NCI-H2107 (cell line): ENCODE measurements around the gene KRT14.
"Not testable (repeated sequence)": the region's sequence is repeated elsewhere in the genome, so short reads cannot be mapped to it uniquely, and the experiment has no call there.

Experiments used
- DNase-seq: peaks from one replicate; lab custom pipeline; 2025; lab: John Stamatoyannopoulos, UW

The KRT14 gene

DNA sequence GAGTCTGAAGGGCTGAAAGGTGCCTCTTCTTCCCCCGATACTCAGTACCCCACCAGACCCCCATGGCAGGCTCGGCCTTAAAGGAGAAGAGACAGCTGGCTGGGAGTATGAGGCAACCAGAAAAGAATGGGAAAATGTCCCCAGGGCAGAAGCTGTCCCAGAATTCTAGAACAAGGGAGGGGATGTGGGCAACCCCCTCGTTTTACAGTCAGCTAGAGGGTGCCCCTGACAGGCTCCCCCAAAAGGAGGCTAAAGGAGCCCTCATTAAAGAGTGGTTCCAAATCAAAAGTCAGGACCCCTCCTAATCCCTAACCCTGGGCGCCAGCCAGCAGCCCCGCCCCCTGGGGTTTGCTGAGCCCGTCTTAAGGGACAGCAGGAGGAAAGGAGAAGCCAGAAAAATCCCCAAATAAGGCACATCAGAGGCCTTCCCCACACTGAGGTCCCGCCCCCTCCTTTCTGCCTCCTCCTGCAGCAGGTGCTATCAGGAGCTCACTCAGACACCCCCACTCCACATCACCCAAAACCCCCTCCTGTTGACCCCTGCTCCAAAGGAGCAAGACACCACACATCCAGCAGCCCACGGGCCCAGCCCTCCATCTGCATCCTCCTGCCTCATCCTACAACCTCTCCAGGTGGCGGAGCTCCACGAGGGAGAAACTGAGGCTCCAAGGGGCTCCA is 36.6 kb upstream of the KRT14 start:
- not testable (repeated sequence) for DNase-seq

DNA sequence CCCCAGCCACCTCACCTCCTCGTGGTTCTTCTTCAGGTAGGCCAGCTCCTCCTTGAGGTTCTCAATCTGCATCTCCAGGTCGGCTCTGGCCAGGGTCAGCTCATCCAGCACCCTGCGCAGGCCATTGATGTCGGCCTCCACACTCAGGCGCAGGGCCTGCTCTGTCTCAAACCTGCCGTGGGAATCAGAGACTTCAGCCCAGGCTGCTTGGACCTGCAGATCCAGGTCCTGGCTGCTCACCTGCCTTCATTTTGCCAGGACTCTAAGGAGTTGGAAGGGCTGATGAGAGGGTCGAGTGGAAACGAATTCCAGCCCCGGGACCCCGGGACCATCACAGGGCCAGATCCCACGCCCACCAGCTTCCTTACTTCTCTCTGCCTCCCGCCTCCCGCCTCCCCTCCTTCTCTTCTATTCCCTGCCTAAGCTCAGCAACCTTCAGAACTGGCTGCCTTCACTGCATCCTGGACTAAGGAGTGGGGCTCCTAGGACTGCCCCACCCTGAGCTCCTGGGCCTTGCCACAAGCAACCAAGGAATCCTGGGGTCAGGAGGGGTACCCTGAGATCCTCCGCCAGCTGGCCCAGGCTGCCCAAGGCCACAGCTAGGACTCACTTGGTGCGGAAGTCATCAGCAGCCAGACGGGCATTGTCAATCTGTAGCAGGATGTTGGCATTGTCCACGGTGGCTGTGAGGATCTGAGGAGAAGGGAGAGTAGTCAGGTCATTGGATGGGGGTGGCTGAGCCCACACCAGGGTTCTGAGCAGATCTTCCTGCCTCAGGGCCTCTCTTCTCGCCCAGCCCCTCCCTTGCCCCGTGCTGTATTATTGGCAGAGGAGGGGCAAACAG is 35.9 kb upstream of the KRT14 start:
- not testable (repeated sequence) for DNase-seq

DNA sequence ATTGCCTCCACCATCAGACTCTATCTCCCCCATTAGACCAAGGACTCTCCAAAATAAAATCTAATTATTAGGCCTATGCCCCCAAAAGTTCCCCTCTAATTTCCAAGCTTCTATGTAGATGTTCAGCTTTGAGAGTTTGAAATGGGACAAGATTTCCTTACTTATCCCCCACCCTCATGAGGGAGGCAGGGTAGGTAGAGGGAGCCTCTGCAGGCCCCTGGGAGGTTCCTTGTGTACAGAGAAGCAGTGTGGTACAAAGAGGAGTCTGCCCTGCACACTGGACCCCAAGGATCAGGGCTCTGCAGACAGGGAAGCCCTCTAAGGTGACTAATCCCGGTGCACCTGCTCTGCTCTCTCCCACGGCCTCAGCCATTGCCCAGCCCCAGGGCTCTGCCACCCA is 35.2 kb upstream of the KRT14 start:
- DNase-seq: no peak

DNA sequence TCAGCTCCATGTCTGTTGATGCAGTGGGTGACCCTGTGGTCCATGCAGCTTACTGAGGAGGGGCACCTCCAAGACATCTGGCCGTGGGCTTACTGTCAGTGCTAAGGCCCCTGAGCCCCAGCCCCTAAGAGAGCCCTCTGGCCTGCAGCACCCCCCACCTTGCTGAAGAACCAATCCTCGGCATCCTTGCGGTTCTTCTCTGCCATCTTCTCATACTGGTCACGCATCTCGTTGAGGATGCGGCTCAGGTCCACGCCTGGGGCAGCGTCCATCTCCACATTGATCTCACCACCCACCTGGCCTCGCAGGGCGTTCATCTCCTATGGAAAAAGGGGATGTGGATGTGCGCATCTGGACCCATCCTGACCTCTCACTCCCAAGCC is 34.7 kb upstream of the KRT14 start:
- not testable (repeated sequence) for DNase-seq

DNA sequence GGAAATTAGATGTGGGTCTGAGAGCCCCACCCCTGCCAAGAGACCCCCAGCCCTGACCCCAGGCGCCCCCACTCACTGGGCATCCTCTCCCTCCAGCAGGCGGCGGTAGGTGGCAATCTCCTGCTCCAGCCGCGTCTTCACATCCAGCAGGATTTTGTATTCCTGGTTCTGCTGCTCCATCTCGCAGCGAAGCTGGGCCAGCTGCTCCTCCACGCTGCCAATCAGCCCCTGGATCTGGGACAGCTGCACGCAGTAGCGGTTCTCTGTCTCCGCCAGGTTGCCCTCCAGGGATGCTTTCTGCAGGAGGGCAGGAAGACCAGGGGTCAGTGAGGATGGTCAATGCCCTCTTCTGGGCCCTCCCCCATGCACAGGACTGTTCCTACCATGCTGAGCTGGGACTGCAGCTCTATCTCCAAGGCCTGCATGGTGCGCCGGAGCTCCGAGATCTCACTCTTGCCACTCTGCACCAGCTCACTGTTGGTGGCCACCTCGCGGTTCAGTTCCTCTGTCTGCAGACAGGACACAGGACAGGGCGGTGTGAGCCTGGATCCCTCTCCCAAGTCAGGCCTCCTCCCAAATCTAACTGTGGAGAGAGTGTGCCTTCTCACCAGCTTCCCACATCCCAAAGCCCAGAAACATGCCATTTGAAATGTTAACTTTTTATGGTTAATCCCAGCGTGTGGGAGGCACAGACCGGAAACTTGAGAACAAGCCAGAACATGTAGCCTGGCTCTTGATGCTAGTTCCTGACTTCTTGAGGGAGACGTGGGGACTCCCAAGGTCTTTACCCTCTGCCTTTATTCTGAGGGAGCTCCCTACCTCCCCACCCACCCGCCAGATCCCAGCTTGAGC is 34.1 kb upstream of the KRT14 start:
- DNase-seq: no peak

DNA sequence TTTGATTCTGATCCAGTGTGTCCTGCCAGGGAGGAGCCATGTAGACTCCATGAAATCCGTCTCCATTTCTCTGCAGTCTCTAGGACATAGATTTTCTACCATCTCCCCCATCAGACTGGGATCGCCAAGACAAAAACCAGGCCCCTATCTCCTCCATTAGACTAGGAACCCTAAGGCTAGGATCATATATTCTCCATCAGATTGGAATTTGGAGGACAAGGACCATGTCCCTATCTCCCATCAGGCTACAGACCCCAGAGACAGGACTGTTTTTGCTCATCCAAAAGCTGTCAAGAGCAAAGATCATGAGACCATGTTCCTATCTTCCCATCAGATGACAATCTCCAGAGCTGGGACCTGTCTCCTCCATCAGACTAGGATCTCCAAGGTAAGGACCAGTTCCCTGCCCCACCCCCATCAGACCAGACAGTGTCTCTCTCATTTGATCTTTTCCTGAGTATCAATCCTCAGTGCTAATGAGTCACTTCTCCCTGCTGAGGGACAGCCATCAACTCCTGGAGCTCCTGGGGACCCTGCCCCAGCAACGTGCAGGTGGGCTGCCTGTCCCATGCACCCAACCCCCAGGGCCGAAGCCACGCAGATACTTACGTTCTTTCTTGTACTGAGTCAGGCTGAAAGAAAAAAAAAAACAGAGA is 33.4 kb upstream of the KRT14 start:
- DNase-seq: not testable (repeated sequence)

DNA sequence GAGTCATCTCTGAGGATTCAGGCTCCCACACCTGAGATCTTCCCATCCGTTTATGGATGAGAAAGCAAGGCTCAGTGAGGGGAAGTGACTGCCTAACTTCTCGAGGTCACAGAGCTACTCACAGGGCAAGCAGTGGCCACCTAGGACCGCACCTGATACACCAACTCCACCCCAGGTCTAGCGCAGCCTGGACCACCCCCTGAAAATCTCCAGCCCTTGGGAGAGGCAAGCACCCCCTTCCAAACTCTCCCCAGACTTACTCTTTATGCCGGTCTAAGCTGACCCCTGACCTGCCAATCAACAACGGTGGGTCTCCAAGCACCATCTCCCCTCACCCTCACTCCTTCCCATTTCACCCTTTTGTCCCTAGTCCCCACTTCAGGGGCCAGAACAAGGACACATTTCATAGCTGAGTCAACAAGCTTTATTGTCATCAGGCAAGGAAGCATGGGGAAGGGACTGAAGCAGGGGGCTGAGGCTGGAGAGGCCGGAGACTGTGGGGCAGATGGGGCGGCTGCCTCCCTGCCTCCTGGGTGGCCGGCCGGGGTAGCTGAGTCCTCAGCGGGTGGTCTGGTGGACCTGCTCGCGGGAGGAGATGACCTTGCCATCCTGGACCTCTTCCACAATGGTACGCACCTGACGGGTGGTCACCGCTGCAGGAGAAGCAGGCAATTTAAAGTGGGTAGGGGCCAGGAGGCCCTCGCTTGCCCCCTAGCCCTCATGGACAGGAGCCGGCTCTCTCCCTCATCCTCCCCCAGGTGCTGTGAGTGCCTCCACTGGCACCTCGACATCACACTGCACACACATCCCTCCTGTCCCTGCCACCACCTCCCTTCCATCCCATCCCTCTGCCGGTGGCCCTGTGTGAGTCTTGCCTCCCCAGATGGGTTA is 32.6 kb upstream of the KRT14 start:
- DNase-seq: no peak

DNA sequence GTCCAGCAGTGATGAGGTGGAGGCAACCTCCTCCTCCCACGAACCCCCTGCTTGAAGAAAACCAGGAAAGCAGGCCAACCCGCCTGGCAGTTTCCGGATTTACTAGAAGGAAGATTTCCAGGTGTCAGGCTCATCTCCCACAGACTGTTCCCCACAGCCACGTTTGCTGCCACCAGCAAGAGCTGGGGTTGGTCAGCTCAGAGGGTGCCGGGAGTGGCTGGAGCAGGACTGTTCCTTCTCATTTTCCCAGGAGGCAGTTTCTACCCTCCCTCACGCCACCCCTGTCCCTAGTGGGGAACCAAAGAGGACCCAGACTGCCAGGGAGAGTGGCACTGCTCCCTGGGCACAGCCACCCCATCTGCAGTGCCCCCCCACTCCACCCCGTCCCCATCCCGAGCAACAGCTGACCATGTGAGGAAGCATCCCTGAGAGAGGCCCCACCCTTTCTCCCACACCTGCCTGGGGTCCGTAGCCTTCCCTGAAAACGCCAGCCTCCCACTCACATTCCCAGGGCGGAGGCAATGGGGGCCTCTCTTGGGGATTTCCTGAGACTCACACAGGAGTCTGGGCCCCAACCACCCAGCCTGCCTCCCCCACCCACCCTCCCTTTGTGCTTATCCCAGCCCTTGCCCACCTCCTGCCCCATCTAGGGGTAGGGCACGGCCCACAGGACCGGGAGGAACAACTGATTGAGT is 31.8 kb upstream of the KRT14 start:
- DNase-seq: no peak

DNA sequence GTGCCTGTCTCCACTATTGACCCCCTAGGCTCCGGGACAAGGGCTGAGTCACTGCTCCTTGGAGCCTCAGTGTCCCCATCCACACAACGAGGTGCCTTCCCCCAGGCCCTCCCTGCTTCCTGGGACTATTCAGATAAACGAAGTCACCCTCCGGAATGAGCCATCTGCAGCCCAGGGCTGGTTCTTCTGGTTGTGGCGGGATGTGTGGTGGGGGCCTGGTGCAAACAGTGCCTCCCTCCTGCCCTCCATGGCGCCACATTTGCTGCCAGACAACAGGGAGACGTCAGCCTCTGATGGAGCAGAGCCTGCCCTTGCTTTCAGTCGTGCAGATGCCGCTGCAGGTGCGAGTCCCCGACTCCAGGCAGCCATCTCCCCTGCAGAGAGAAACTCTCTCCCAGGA is 31.0 kb upstream of the KRT14 start:
- DNase-seq: no peak

DNA sequence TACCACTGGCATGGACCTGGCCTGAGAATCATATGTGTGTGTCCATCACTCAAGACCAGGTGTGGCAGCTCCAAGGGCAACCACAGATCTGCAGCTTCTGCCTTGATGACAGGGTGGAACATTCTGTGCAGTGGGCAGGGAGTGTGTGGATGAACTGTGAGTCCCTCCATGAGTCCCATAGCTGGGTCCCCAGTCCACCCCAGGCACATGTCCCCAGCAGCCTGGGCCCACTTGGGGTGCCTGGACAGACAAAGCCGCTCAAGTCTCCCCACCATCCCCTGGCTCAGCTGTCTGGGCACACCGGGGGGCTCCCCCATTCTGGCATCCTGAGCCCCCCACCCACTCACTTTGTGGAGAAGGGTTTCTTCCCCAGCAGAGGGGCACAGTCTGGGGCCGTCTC is 30.4 kb upstream of the KRT14 start:
- DNase-seq: no peak

DNA sequence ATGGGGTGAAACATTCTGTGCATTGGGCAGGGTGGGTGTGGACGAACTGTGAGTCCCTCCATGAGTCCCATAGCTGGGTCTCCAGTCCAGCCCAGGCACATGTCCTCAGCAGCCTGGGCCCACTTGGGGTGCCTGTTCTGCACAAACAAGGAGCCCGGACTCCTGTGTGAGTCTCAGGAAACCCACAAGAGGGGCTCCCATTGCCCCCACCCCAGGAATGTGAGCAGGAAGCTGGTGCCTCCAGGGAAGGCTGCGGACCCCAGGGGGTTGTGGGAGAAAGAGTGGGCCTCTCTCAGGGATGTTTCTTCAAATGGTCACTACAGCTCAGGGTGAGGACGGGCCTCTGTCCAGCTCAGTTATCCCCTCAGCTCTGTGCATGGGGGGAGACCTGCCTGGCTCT is 29.8 kb upstream of the KRT14 start:
- not testable (repeated sequence) for DNase-seq

DNA sequence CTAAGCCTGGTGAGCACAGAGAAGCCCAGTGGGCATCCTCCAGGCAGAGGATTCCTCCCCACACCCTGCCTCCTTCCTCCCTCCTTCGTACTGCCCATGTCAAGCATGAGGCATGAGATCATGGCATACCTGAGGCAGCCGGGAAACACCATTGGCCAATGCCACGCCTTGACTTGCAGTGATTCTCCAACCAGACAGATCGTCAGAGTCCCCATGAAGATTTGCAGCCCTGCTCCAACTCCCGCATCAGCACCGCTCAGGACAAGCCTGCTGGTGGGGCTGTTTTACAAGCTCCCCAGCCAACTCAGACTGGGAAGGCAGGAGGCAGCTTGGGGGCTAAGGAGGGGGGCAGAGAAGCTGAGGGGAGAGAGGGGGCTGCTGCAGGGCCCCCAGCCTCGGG is 28.8 kb upstream of the KRT14 start:
- no peak for DNase-seq

DNA sequence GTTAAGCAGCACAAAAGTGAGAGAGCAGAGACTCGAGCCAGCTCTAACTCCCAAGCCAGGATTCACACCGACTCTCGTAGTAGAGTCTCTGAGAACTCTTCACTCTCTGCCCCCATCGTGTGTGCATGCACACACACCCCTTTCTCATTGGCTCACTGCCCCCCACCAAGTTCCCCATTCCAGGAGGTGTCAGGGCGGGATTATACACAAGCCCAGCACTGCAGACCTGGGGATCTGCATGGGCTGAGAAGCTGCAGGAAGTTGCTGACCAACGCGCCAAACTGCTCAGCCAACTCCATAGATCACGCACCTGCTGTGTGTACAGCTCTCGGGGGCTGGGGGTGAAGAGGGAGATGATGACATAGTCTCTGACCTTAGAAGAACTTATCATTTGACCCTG is 28.1 kb upstream of the KRT14 start:
- DNase-seq: not testable (repeated sequence)

DNA sequence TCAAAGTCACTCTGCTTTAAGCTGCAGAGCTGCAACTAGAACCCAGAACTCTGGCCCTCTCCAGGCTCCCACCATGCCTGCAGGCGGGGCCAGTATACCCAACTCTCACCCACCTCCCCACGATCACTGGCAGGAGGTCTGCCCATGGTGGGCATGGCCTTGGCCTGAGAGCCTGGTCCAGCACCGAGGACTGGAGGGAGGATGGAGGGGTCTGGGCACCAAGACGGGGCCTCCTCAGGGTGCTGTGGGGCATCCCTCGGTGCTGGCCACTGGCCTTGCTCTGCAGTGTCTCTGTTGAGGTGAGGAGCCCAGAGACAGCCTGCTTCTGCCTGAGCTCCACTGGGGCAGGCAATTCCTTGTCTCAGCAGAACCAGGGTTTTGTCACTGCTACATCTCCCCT is 27.4 kb upstream of the KRT14 start:
- DNase-seq: no peak

DNA sequence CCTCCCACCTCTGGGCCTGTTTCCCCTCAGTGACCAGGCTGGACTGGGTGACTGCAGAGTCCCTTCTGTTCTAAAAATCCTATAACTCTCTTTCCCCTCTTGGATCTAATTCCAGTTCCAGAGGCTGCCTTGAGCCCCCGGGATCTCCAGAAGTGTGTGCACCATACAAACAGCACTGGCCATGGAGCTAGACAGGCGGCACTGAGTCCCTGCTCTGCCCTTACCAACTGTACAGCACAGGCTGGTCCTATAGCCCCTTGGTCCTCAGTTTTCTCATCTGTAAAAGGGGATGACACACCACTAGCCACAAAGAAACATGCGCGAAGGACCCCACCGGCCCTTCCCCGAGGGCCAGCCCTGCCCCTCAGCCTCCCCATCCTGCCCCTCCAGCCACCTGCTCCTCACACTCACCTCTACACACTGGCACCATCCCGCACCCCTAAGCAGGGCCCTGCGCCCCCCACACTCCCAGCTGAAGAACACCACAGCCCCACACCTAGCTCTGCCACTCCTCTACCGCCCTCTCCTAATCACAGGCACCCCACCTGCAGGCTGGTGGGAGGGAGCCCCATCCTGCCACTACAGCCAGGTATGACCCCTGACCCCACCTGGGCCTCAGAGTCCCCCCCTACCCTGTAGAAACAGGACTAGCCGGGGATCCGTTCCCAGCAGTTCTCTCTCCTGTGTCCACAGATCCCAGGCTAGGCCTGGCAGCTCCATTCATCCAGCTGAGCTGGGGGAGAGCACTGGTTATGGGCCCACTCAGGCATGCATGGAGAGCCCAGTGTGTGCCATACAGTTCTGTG is 26.8 kb upstream of the KRT14 start:
- DNase-seq: no peak

DNA sequence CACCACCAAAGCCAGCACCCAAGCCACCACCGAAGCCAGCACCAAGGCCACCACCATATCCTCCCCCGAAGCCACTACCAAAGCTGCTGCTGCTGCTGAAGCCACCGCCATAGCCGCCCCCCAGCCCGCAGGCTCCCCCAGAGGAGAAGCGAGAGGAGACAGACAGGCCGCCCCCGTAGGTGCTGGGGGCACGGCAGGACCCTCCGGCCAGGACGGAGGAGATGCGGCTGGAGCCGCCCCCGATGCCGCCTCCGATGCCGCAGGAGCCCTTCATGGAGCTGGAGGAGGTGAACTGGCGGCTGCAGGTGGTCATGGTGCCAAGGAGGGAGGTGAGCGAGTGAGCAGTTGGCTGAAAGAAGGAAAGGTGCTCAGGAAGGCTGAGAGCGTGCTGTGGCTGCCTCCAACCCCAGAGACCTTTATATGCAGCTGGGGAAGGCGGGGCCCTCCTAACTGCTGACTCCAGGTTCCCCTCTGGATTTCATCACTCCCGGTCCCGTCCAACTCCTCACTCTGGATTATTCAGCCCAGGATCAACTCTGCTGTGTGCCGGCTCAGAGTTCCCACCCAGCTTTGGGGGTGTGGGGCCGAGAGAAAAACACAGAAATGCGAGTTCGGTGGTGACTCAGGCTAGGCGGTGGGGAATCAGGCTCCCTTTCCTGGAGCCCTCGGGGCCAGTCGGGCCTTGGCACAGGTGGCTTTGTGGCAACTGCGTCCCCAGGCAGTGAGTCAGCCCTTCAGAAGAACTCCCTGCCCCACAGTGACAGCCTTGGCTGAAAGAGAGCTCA is 25.9 kb upstream of the KRT14 start, which contains the start of gene KRT16:
Gene KRT16 (minus strand): TSS at position 392 of the 785 bp plus-strand sequence. CDS start 79 bp downstream, at position 313.
- DNase-seq: not testable (repeated sequence)

DNA sequence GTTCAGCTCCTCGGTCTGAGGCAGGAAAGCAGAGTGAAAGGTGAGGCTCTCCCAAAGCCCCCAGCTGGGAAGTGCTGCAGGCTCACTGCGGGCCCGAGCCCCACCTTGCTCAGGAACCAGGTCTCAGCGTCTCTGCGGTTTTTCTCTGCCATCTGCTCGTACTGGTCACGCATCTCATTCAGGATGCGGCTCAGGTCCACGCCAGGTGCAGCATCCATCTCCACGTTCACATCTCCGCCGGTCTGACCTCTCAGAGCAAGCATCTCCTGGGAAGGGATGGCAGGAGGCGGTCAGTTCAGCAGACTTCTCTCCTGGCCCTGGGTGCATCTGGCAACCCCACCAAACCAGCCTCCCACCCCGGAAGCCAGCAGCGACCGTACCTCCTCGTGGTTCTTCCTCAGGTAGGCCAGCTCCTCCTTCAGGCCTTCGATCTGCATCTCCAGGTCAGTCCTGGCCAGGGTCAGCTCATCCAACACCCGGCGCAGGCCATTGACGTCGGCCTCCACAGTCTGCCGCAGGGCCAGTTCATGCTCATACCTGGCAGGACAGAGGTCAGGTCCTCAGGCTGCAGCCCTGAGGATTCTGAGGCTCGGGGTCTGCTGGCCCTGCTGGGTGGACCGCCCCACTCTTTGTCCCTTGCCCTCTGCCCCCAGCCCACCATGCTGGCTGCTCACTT is 24.4 kb upstream of the KRT14 start:
- no peak for DNase-seq

DNA sequence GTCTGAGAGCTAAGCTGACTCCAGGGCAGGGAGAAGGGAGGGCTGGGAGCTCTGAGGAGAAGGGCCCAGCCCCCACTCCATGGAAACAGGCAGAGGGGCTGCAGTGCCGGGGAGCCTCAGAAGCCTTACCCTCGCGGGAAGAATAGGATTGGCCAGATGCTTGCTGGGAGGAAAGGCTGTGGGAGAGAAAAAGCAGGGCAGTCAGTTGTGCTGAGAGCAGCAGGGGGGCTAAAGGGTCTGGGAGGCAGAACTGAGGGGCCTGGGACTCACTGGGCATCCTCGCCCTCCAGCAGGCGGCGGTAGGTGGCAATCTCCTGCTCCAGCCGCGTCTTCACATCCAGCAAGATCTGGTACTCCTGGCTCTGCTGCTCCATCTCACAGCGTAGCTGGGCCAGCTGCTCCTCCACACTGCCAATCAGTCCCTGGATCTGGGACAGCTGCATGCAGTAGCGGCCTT is 23.4 kb upstream of the KRT14 start:
- DNase-seq: not testable (repeated sequence)
